ENCODE data around the gene ENDOD1.
"Not testable (repeated sequence)": the region's sequence is repeated elsewhere in the genome, so short reads cannot be mapped to it uniquely, and the experiment has no call there.

The ENDOD1 gene

DNA sequence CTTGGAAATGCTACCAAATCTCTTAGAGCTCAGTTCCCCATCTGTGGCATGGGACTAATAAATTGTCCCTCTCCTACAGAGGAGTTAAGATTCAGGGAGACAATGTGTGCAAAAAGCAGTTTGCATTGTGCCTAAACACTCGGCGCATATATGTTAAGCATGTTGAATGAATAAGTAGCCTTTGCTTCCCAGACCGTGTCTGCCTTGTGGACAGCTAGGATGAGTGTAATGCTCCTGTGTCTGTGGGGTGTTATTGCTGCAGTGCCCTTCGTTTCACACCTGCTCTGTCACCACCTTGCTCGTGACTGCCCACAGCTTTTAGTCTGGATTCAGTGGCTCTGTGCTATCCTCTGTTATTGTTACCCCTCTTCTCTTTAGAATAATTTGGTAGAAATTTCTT is 14.1 kb downstream of the ENDOD1 start:
- no peak for DNase-seq (ENCODE audit: low spot score)

DNA sequence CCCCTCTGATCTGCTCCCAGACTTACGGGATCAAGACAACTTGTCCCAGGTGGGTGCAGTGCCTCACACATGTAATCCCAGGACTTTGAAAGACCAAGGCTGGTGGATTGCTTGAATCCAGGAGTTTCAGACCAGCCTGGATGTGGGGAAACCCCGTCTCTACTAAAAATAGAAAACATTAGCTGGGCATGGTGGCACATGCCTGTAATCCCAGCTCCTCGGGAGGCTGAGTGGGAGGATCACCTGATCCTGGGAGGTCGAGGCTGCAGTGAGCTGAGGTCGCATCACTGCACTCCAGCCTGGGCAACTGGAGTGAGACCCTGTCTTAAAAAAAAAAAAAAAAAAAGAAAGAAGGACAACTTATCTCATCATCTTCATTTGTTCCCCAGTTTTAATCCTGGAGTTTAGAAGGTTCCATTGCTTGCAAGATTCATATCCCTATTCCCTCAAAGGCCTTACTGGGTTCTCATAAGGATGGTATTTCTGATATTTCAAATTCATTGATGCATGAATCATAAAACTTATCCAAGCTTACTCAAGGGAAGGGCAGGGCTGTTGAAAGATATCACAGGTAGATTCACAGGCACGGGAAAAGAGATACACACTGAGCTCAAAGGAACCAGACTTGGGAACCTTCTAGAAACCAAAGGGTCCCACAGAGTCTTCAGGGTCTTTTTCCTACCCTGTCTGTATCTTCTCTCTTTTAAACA is 14.6 kb downstream of the ENDOD1 start:
- no peak for DNase-seq (ENCODE audit: low spot score)

DNA sequence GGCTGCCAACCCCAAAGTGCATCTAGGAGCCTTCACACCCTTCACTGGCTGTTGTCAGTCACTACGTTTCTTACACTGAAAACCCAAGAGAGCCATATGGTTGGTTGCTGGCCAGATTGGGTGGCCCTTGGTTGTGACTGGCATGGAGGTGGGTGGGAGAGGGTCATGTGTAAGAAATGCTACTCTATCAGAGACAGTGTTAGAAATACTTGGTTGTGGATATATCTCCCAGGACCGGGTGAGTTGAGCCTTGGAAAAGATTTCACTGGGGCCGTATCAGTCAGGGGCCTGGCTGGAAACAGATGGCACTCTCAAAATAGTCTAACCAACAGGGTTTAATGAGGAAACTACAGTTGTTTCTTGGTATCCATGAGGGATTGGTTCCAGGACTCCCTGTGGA is 15.2 kb downstream of the ENDOD1 start:
- no peak for DNase-seq (ENCODE audit: low spot score)

DNA sequence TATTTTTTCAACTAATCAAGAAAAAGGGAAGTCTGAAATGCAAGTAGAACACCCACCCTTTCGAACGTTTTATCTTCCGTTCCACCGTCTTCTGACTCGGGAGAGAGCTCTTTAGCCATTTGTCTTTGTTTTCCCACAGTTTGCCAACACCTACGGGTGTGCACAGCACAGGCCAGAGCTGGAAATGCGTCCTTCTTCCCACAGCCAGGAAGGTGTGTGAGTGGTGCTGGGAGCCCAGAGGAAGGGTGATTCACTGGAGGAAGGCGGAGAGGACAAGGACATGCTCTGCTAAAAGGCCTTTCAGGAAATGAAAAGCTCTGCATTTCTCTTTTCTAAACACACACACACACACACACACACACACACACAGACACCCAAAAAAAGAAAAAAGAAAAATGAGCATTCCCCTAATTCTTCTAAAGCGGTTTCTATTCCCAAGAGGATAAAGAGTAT is 18.5 kb downstream of the ENDOD1 start:
- DNase-seq (ENCODE audit: low spot score): no peak

DNA sequence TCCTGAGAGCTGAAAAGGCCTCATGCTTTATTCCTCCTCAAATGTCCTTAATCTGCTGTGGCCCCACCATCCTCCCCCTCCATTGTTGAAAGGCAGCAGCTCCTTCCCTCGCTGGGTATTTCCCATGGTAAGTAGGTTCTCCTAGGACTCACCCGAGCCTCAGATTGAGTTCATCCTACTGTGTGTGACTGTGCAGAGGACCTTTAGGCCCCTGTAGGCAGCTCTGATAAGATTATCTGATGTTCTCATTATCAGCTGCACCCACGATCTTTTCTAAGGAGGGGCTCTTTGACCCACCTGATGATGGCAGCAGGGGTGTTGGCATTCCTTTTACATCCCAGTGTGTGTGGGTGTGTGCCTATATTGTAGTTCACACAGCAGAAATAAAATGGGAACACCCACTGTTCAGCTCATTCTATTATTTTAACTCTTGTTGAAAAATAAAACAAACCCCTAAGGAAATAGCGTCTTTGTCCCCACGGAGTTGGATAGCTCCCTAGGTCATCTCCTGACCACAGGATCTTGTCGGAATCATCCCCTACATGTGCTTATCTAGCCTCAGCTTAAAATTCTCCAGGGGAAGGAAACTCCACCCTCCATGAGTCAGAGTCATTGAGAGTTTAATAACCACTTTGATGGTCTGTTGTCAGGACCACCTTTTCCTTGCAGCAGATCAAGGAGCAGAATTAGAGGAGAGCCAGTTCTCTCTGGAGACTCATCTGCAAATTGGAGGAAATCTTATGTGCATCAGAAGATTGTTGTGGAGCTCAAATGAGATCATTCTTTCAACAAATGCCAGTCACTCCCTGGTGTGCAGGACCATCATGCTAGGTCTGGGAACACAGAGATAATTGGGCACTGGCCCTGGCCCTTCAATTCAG is 19.3 kb downstream of the ENDOD1 start:
- no peak for DNase-seq (ENCODE audit: low spot score)

DNA sequence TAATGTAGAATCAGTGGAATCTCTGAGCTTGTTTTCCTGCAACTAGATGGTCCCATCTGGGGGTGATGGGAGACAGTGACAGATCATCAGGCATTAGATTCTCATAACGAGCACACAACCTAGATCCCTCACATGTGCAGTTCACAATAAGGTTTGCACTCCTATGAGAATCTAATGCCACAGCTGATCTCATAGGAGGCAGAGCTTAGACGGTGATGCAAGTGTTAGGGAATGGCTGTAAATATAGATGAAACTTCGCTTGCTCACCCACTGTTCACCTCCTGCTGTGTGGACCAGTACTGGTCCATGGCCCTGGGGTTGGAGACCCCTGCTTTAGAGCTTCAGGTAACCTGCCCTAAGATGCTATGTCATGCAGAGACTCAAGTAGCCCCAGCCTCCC is 21.8 kb downstream of the ENDOD1 start:
- DNase-seq (ENCODE audit: low spot score): not testable (repeated sequence)

DNA sequence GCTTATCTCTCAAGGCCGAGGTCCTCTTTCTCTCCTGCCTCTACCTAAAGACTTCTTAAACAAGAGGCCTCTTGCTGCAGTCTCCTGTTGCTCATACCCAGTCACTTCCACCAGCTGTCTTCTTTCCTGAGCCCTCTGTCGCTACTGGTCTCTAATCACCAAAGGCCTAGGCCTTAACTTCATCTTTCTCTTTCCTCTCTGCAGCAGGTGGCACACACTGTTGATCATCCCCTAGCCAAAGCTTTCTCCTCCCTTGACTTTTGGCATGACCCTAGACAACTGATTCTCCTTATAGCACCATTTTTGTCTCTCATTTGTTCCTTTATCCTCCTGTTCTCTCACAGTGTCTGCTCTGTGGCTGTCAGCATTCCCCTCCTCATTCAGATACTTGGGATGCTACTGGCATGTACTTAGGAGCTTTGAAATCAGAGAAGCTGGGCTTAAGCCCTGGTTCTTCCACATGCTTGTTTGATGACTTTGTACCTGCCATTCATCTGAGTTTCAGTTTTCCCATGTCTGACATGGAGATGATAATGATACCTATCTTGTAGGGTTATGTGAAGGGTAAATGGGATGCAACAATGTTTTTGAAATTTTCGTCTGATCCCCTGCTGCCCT is 22.4 kb downstream of the ENDOD1 start:
- no peak for DNase-seq (ENCODE audit: low spot score)

DNA sequence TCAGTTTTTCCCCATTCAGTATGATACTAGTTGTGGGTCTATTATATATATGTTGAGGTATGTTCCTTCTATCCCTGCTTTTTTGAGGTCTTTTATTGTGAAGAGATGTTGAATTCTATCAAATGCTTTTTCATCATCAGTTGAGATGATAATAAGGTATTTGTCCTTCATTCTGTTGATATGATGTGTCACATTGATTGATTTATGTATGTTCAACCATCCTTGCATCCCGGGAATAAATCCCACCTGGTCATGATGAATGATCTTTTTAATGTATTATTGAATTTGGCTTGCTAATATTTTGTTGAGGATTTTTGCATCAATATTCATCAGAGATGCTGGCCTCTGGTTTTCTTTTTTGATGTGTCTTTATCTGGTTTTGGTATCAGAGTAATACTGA is 26.0 kb downstream of the ENDOD1 start:
- DNase-seq (ENCODE audit: low spot score): no peak

DNA sequence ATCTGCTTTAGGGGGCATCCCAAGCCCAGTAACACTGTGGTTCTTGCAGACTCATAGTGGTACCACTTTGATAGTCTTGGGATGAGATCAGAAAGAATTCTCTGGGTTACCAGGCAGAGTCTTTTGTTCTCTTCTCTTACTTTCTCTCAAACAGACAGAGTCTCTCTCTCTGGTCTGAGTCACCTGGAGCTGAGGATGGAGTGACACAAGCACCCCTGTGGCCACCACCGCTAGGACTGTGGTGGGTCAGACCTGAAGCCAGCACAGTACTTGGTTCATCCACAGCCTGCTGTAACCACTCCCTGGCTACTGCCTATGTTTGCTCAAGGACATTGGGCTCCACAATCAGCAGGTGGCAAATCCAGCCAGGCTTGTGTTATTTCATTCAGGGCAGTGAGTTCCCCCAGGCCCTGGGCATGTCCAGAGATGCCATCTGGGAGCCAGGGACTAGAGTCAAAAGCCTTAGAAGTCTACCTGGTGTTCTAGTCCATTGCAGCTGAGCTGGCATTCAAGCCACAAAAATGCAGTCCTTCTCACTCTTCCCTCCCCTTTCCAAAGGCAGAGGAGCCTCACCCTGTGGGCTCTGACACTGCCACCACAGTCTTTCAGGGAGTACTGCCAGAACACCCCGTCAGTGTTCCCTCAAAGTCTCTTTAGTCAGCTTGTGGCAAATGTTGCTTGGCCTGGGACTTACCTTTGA is 29.9 kb downstream of the ENDOD1 start:
- DNase-seq (ENCODE audit: low spot score): no peak

DNA sequence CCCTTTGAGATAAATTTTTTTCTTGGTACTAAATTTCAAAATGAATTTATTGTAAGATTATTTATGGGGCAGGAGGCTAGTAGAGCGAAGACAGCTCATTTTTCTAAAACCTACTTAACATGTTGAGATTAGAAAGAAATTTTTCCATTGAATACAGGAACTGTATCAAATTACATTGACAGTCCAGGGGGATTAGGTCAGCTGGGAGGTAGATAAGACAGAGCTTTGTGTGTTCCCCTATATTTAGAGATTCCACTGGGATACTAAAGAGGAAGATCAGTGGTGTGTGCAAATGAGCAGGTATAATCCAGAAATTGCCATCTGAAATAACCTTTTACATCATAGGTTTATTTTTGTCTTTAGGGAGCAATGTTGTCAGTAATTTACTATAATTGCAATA is 32.1 kb downstream of the ENDOD1 start:
- DNase-seq (ENCODE audit: low spot score): no peak

DNA sequence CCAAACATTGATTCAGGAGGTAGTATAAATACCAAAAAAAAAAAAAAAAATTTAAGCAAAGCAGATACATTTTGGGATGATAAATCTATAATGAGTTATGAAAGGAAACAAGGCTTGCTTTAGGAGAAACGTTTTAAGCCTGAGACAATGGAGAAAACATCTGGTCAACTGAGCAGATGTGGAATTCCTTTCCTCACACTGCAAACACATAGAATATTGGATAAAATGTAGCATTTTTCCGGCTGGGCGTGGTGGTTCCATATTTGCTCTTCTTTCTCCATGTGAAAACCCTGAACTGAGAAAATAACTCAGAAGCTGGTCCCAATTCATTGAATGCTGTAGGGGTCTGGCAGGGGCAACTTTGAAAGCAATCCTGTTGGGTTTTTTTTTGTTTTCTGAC is 33.9 kb downstream of the ENDOD1 start:
- DNase-seq (ENCODE audit: low spot score): no peak

DNA sequence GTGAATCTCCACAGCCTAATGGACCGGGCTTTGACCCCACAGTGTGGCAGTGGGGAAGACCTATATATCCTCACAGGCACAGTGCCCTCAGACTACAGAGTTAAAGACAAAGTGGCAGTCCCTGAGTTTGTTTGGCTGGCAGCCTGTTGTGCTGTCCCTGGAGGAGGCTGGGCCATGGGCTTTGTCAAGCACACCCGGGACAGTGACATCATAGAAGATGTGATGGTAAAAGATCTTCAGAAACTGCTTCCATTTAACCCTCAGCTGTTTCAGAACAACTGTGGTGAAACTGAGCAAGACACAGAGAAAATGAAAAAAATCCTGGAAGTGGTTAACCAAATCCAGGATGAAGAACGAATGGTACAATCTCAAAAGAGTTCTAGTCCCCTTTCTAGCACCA is 39.0 kb downstream of the ENDOD1 start:
- no peak for DNase-seq (ENCODE audit: low spot score)

DNA sequence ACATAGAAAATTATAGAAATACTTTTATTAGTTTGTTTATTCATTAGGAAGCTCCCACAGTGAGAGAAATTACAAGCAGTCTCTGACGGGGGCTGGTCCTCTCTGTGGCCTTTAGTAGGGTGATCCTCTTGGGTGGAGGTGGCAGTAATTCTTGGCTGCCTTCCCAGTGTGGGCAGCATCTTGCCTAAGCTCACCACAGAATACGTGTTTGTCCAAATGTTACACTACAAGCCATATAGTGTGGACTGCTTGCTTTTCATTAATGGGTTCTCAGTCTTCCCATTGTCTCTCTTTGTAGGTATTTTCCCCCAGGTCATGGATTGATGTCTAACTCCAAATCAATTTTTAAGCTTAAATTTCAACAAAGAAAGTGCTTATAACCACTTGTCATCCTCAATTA is 43.3 kb downstream of the ENDOD1 start:
- DNase-seq (ENCODE audit: low spot score): no peak

DNA sequence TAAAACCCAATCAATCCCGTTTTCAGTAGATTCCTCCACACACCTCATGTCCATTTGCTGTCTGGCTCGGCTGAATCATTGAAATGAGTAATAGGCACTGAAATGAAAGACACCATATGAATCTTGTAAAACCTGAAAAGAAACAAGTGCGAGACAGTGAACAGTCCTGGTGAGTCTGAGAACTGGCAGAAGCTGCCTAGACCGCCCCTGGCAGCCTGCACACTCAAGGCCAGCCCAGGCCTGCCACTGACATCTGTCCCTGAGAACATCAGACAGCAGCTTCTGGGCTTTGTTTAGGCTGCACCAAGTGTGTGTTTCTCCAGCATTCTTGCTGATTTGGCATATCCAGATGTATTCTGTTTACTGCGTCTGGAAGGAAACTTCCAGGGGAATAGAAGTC is 44.8 kb downstream of the ENDOD1 start:
- no peak for DNase-seq (ENCODE audit: low spot score)

DNA sequence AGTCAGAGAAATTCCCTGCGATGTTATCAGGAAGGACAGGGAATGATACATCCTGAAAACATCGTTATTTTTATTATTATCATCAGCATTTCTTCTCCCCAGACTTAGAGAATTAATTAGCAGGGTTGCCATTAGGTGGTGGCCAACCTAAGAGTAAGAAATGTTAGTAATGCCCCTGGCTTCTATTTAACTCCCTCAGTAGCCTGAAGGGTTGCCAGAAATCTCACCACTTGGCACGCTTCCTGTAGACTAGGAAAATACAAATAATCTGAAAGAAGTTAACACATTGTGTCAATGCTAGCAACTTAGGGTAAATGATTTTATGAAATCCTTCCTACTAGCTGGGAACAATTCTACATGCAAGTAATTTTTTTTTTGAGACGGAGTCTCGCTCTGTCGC is 45.5 kb downstream of the ENDOD1 start:
- no peak for DNase-seq (ENCODE audit: low spot score)

DNA sequence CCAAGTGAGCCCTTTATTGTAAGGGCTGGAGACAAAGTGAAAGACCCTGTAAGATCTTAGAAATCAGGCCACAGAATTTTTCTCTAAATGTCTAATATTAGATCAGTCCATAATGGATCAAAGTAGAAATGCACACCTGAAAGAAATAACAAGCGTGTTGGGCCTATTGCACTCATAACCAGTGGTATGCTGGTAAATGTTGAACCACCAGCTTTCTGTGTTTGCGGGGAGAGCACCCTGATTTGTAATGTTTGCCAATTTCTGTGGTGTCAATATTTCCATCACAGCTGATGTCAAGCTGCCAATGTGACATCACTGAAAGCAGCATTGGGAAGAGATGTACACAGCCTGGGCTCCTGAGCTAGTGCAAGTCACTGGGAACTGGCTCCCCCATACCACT is 46.2 kb downstream of the ENDOD1 start:
- DNase-seq (ENCODE audit: low spot score): no peak

DNA sequence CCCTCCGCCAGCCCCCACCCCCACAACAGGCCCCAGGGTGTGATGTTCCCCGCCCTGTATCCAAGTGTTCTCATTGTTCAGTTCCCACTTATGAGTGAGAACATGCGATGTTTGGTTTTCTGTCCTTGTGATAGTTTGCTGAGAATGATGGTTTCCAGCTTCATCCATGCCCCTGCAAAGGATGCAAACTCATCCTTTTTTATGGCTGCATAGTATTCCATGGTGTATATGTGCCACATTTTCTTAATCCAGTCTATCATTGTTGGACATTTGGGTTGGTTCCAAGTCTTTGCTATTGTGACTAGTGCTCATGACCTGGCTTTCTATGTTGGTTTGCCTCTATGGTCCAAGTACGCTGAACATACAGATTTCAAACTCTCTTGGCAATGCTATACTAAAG is 47.1 kb downstream of the ENDOD1 start:
- DNase-seq (ENCODE audit: low spot score): not testable (repeated sequence)

DNA sequence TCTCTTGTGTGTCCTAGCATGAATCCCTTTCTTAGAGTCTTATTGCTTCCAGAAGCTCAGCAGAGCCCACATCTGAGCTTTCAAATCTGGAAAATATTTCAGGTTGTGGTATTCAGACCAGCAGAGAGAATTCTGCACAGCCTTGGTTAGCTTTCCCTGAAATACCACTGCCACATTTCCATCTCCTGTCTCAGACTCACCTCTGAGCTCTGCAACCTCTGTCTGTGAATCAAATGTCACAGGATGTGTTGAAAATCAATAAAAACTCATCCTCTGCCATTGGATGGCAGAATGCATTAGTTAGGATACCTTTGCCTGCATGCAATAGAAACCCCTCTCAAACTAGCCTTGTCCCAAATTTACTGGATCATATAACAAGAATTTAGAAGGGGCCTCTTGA is 47.7 kb downstream of the ENDOD1 start:
- DNase-seq (ENCODE audit: low spot score): no peak

DNA sequence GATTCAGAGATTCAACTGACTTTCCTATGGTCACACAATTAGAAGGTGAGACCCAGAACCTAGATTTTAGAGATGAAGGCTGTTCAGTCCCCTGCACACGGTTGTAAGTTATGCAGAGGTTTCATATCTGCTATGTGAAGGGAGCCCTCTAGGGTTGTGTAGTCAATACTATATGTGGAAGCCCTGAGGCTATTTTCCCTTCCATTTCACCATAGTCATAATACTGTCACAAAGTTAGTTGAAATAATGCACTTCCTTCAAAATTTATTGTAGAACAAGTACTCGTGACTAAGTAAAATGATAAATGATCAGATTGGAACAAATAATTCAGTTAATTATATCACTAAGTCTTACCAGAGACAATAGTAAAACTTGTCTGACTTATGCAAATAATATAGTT is 48.8 kb downstream of the ENDOD1 start:
- DNase-seq (ENCODE audit: low spot score): no peak

DNA sequence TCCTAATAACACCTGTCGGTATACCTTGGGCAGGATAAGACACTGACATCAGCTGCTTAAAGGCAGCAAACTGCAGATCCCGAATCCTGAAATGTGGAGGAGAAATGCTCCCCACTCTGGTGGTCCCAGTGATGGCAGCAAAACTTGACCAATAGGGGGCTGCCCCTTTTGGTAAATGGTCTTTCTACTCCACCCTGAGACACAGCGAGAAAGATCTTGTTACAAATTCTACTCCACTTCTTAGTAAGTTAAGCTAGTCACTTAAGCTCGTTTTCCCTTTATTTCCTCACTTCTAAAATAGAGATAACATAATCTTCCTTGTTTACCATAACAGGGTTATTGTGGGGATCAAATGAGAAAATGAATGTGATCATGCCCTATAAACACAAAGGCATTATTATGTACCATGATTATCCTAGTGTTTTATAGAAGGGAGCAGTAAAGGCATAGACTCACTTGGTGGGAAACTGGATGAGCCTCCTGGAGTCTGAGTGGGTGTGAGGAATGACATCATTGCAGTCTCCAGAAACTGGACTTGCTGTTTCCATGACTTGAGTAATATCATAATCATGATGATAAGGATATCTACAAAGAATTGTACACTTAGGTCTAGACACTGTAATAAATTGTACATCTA is 50.9 kb downstream of the ENDOD1 start:
- DNase-seq (ENCODE audit: low spot score): no peak

DNA sequence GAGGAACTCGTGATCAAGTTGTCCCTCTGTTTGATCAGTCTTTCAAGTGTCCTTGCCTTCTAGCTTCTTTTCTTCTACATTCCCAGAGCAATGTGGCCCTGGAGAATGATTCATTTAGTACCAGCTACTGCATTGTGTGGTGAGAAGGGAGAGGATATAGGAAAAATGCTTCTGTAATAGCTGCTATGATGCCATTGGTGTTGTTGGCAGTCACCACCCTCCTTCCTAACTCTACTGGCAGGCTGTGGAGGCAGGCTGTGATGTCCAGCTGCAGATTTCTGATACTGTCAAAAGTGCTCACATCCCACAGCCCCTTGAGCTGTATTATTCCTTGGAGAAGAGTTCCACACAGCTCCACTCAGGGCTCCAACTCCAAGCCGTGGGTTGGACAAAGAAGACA is 52.8 kb downstream of the ENDOD1 start:
- no peak for DNase-seq (ENCODE audit: low spot score)

DNA sequence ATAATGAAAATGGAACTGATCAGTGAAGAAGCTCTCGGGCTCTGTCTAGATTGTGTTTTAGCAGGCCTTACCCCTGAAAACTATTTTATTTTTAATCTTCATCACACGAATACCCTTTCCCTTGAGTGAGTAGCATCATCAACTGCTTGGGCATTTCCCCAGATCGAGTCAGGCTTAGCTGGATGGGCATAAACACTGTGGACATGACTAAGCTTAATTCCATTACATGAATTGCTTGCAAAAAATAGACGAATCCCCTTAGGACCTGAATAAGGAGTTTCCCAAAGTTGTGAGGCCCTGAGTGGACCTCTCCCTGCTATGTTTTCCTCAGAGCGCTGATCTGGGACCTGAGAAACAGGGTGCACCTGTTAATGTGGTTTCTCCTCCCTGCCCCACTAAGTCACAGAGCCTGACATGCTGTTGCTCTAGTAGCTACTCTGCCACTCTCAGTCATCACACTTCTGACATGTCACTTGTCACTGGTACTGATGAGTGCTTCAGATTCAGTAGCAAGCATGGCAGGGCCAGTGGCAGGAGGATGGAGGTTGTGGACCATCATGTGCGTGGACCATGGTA is 53.5 kb downstream of the ENDOD1 start:
- no peak for DNase-seq (ENCODE audit: low spot score)

All from HuH-7.5 (cell line).